ENCODE data around the gene GPR135.
A peak's percentile ranks its signal among the peaks of the same experiment; 100 is the strongest.

GPR135 gene

GRCh38 chr14:59424341-59425071 lies 40.7 kb downstream of the GPR135 start:
- H3K9me3 Mint-ChIP-seq: no peaks in the 10 kb centered on the region
- peaks cover 19% of the 10 kb centered on the region for H3K4me1 Mint-ChIP-seq
- no peaks in the 10 kb centered on the region for H3K36me3 Mint-ChIP-seq
- no peak overlapping the region for H3K4me3 Mint-ChIP-seq
- peaks cover 6% of the 10 kb centered on the region for H3K27me3 Mint-ChIP-seq
- no peak for ATAC-seq (ENCODE audit: low read depth)
- DNase-seq (ENCODE audit: low spot score in 2 of 2): no peak
- H3K27ac Mint-ChIP-seq: no peak overlapping the region

DNA sequence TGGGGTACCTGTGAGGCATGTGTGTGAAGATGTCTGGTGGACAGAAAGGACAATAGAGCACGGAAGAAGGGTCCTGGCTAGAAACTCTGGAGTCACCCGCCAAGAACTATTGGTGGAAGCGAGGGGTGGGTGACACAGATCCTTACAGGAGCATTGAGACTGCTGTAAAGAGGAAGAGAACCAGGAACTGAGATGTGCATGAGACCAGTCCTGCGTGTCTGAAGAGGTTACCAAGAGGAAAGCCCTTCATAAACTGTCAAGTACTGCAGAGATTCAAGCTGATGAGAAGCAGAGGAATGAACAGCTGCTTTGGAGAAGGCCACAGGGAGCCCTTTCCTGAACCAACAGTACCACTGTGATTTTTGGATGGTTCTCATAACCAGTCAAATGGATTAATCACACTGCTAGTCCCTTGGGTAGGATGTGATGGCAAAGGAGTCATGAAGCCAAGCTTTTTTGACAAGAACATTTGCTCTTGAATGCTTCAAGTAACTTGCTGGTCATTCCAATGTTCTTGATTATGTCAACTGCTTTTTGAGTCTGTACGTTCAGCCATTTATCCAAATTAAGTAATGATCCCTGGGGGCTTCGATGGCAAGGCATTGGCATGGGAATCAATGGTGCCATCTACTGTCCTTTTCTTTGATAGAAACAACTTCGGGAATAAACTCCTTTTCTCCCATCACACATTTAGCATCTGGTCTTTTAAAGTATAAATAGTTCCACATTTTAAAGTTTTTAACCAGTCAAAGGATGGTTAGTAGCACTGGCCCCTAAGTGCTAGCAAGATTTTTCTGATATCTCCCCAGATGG lies 42.9 kb downstream of the GPR135 start:
- Mint-ChIP-seq H3K9me3 (no peaks in the 10 kb centered on the region), H3K27me3 (peaks cover 6% of the 10 kb centered on the region), H3K36me3 (no peaks in the 10 kb centered on the region), H3K27ac (peak overlapping the region; percentile 39), H3K4me3 (peak overlapping the region; percentile 15), H3K4me1 (peaks cover 19% of the 10 kb centered on the region)
- ATAC-seq (ENCODE audit: low read depth) (peak; percentile 86), DNase-seq (ENCODE audit: low spot score in 2 of 2) (no peak)

GRCh38 chr14:59419303-59419702 lies 45.9 kb downstream of the GPR135 start:
- Mint-ChIP-seq H3K9me3 (no peaks in the 10 kb centered on the region), H3K4me3 (no peak overlapping the region), H3K27me3 (no peaks in the 10 kb centered on the region), H3K27ac (no peak overlapping the region), H3K36me3 (no peaks in the 10 kb centered on the region), H3K4me1 (peaks cover 15% of the 10 kb centered on the region)
- ATAC-seq (ENCODE audit: low read depth): no peak
- DNase-seq (ENCODE audit: low spot score in 2 of 2): no peak

- Mint-ChIP-seq H3K27ac (no peak overlapping the region), H3K4me1 (peaks cover 13% of the 10 kb centered on the region), H3K36me3 (no peaks in the 10 kb centered on the region), H3K4me3 (no peak overlapping the region), H3K9me3 (no peaks in the 10 kb centered on the region), H3K27me3 (no peaks in the 10 kb centered on the region)
- no peak for ATAC-seq (ENCODE audit: low read depth)
- DNase-seq (ENCODE audit: low spot score in 2 of 2): no peak
These were observed 47.9 kb downstream of the GPR135 start for GRCh38 chr14:59417311-59417710.

GRCh38 chr14:59415836-59416602 lies 49.2 kb downstream of the GPR135 start:
- no peak for DNase-seq (ENCODE audit: low spot score in 2 of 2)
- no peaks in the 10 kb centered on the region for H3K27me3 Mint-ChIP-seq
- H3K4me3 Mint-ChIP-seq: no peak overlapping the region
- peaks cover 2% of the 10 kb centered on the region for H3K4me1 Mint-ChIP-seq
- H3K27ac Mint-ChIP-seq: no peak overlapping the region
- no peaks in the 10 kb centered on the region for H3K9me3 Mint-ChIP-seq
- H3K36me3 Mint-ChIP-seq: no peaks in the 10 kb centered on the region
- ATAC-seq (ENCODE audit: low read depth): no peak
